HL-60 (cell line): ENCODE results near the gene PNMT.
A peak's percentile ranks its signal among the peaks of the same experiment; 100 is the strongest.

Experiments
- DNase-seq, 2 experiments: peaks; one replicate each; pipeline ENCODE4 v3.0.0-alpha.2; 2010 to 2020; ENCODE audit warnings: low read depth in 1 of 2, low spot score in 1 of 2
- H3K27ac ChIP-seq: fragments of 250-450 bp; sonication (Bioruptor Pico); replicated peaks from 2 replicates; pipeline ENCODE4 v1.5.1; 2020; ENCODE audit warnings: mild to moderate bottlenecking, moderate library complexity
- H3K27me3 ChIP-seq: fragments of 250-450 bp; sonication (Bioruptor Pico); 2 replicates; pipeline ENCODE4 v1.5.1; 2021; ENCODE audit warnings: mild to moderate bottlenecking, moderate library complexity; ENCODE audit not compliant: insufficient read depth, poor library complexity, severe bottlenecking
- H3K4me3 ChIP-seq: replicated peaks from 2 replicates; pipeline ENCODE4 v1.5.1; 2011; ENCODE audit warnings: mild to moderate bottlenecking, control low read depth, low read length; ENCODE audit not compliant: insufficient read depth
- CTCF ChIP-seq: IDR thresholded peaks from one replicate; pipeline ENCODE4 v1.5.1; 2011; ENCODE audit warnings: low read length, control low read depth, inconsistent platforms; ENCODE audit not compliant: insufficient read depth
- GABPA ChIP-seq: IDR thresholded peaks from 2 replicates; pipeline ENCODE4 v1.6.1; 2012; ENCODE audit warnings: low read depth
- POLR2AphosphoS5 ChIP-seq: IDR thresholded peaks from 2 replicates; pipeline ENCODE4 v1.6.1; 2012; ENCODE audit warnings: low read depth
- REST ChIP-seq: IDR thresholded peaks from 2 replicates; pipeline ENCODE4 v1.6.1; 2012; ENCODE audit warnings: low read depth; ENCODE audit not compliant: insufficient replicate concordance
- SPI1 ChIP-seq: IDR thresholded peaks from 2 replicates; pipeline ENCODE4 v1.6.1; 2012; ENCODE audit warnings: low read depth, mild to moderate bottlenecking, borderline replicate concordance
- long read RNA-seq: library from polyadenylated mRNA; unstranded; transcript quantifications from one replicate; pipeline ENCODE4 v2.0.0, GENCODE V29; 2020

PNMT gene
- long read RNA-seq, result 0 reads

GRCh38 chr17:39667945-39668924, at the start of gene PNMT:
Gene PNMT (plus strand): TSS chr17:39668453. CDS start chr17:39668476, 23 bp downstream.
- Histone ChIP-seq H3K27ac (no peak within 1 kb of the TSS), H3K27me3 (peaks cover 43% of the 10 kb centered on the region), H3K4me3 (no peak within 1 kb of the TSS; the same call in 1 of the 2 replicates)
- peak in 1 of 2 experiments; percentile 58 for DNase-seq
- TF ChIP-seq SPI1, result no peak
- no peak for TF ChIP-seq REST
- no peak for TF ChIP-seq CTCF
- no peak for TF ChIP-seq GABPA
- TF ChIP-seq POLR2AphosphoS5, result no peak

- Histone ChIP-seq H3K27me3 (no peaks in the 10 kb centered on the region), H3K4me3 (no peak overlapping the region), H3K27ac (no peak overlapping the region)
- DNase-seq, result no peak
- no peak for TF ChIP-seq CTCF
- no peak for TF ChIP-seq REST
- TF ChIP-seq POLR2AphosphoS5, result no peak
- no peak for TF ChIP-seq GABPA
- no peak for TF ChIP-seq SPI1
Observed at GRCh38 chr17:39618956-39619785, 49.1 kb upstream of the PNMT start.

GRCh38 chr17:39619786-39620101, 48.5 kb upstream of the PNMT start:
- no peak for DNase-seq
- Histone ChIP-seq H3K27ac (no peak overlapping the region), H3K27me3 (no peaks in the 10 kb centered on the region), H3K4me3 (no peak overlapping the region)
- TF ChIP-seq SPI1 (no peak), CTCF (no peak), GABPA (no peak), REST (no peak), POLR2AphosphoS5 (no peak)
